Activated CD4-positive, alpha-beta T cell treated with anti-CD3 and anti-CD28 coated beads, Interleukin-2, amount 10 ng/mL, durations not matched to agents 7 days and 5 days (primary cell): ENCODE data around the gene APPBP2. TPM values are rescaled to one million over a fixed set of nuclear protein-coding genes. Genes with fewer than 3 reads are reported as not detected.
A peak's percentile ranks its signal among the peaks of the same experiment; 100 is the strongest.
"Not testable (repeated sequence)": the region's sequence is repeated elsewhere in the genome, so short reads cannot be mapped to it uniquely, and the experiment has no call there.

Source experiments
- CTCF ChIA-PET: fragments of 350-600 bp; sonication (Branson Sonifier 250); formaldehyde crosslinking; loops from one replicate; lab custom pipeline; 2021; ENCODE audit warnings: antibody characterized with exemption; lab: Charles Lee
- POLR2A ChIA-PET: fragments of 350-600 bp; sonication (Branson Sonifier 250); formaldehyde crosslinking; loops from one replicate; lab custom pipeline; 2021; ENCODE audit warnings: antibody characterized with exemption; lab: Charles Lee
- DNase-seq: peaks from one replicate; pipeline ENCODE4 v3.0.0-alpha.2; 2020
- H3K27ac Mint-ChIP-seq: one replicate; pipeline ENCODE4 v1.8.0; 2021; ENCODE audit warnings: mild to moderate bottlenecking, moderate library complexity, mixed read lengths
- H3K27me3 Mint-ChIP-seq: one replicate; pipeline ENCODE4 v1.8.0; 2021; ENCODE audit warnings: mixed read lengths
- H3K36me3 Mint-ChIP-seq: one replicate; pipeline ENCODE4 v1.8.0; 2021; ENCODE audit warnings: low read depth, mixed read lengths
- H3K4me1 Mint-ChIP-seq: one replicate; pipeline ENCODE4 v1.8.0; 2021; ENCODE audit warnings: mixed read lengths
- H3K4me3 Mint-ChIP-seq: one replicate; pipeline ENCODE4 v1.8.0; 2021; ENCODE audit warnings: mild to moderate bottlenecking, moderate library complexity, mixed read lengths
- H3K9me3 Mint-ChIP-seq: one replicate; pipeline ENCODE4 v1.8.0; 2021; ENCODE audit warnings: mixed read lengths
- total RNA-seq, 2 experiments: library from RNA; stranded (reverse); gene quantifications; one replicate each; pipeline ENCODE4 v1.2.3, GENCODE V29; 2021

The APPBP2 gene
- total RNA-seq, 2 experiments from 2014 or later = 25.6 to 29.4 TPM

DNA sequence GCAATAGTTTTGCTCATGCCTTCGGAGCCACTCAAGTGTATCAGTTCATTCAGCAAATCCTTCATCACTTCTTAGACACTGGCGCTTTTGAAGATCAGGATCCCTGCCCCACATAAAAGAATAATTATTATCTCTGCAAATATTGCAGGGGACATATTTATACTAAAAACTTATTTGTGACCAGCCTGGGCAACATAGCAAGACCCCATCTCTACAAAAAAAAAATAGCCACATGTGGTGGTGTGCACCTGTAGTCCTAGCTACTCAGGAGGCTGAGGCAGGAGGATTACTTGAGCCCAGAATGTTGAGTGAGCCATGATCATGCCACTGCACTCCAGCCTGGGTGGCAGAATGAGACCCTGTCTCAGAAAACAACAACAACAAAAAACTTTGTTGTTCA is 1.7 kb upstream of the APPBP2 start:
- no peak for DNase-seq
- Mint-ChIP-seq H3K27ac (no peak overlapping the region), H3K9me3 (no peaks in the 10 kb centered on the region), H3K27me3 (no peaks in the 10 kb centered on the region), H3K4me3 (peak overlapping the region; percentile 99), H3K4me1 (peaks cover 41% of the 10 kb centered on the region), H3K36me3 (peaks cover 15% of the 10 kb centered on the region)
- CTCF ChIA-PET = no interaction called here
- POLR2A ChIA-PET = no interaction called here

DNA sequence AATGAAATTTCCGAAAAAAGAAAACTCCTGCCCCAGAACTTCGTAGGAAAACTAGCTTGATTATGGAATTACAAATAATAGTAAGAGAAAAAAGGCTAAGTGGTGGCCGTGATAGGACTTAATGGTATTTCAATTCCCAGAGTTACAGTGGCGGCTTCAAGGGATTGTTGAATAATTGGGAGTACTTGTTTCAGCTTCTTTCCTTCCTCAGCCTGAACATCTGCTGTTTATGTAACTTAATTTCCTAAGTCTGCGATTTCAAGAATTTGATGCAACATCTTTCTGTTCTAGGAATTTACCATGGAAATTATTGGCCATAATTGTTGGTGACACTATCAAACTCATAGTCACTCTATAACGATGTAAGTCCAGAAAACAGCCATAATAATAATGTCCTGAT is 684 bp upstream of the APPBP2 start:
- CTCF ChIA-PET = no interaction called here
- DNase-seq = no peak
- H3K27me3 Mint-ChIP-seq = no peaks in the 10 kb centered on the region
- peaks cover 48% of the 10 kb centered on the region for H3K4me1 Mint-ChIP-seq
- POLR2A ChIA-PET = no interaction called here
- peak overlapping the region; percentile 98 for H3K27ac Mint-ChIP-seq
- peak overlapping the region; percentile 99 for H3K4me3 Mint-ChIP-seq
- peaks cover 15% of the 10 kb centered on the region for H3K36me3 Mint-ChIP-seq
- H3K9me3 Mint-ChIP-seq = no peaks in the 10 kb centered on the region

DNA sequence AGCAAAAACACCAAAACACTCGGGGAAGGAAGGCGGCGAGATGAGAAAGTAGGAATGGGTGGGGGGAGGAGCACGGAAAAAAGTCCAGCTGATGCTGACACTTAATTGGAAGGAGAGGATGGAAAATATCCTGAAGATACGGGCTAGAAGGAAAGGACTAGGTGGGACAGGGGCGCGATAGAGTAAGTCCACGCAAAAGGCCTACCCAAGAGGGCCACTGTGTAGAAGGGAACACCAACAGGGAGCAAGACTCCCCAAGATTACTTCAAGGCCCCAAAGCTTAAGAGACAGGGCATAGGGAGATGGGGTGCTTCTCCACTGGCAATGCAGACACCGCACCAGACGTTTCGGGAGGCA is 736 bp downstream of the APPBP2 start:
- H3K4me3 Mint-ChIP-seq = peak overlapping the region; percentile 99
- ChIA-PET POLR2A (no interaction called here), CTCF (interaction anchor here (0.6 to 0.7 kb wide), 2 partner anchors 155 to 197 kb away, joined by 3 read pairs; no protein-coding TSS in a partner anchor)
- DNase-seq = no peak
- peaks cover 46% of the 10 kb centered on the region for H3K4me1 Mint-ChIP-seq
- peaks cover 15% of the 10 kb centered on the region for H3K36me3 Mint-ChIP-seq
- no peaks in the 10 kb centered on the region for H3K9me3 Mint-ChIP-seq
- H3K27ac Mint-ChIP-seq = peak overlapping the region; percentile 98
- H3K27me3 Mint-ChIP-seq = no peaks in the 10 kb centered on the region

DNA sequence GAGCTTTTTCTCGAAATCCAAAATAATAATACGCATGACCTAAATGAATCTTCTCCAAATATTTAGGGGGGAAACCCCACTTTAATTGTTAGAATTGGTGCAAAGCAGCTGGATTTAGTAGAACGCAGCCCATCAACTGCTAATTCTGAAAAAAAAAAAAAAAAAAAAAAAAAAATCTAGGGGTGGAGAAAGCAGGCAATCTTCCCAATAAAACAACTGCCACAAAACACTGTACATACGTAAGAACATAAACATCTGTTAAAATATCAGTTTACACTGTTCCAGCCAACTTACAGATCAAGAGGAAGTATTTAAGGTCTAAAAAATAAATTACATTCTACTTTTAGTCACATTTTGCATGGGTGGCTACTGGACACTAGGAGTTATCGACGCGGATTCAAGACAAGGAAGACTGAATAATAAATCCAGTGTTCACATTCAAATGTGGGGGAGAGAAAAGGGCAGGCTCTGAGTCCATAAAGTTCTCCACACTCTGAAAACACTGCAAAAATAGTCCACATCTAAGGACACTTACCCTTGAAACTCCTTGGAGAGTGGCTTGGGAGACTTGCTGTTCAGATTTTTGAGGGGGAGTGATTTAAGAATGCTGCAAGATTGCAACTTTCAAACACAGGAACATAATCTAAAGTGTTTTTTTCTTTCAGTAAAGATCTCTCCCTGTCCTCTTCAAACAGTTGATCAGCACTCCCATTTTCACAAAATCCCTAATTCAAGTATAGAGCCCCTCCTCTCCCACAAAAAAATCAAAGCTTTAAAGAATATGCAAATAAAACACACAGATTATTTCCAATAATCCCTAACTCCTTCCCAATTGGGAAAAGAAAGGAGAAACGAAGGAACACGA is 1.3 kb downstream of the APPBP2 start:
- H3K4me3 Mint-ChIP-seq = peak overlapping the region; percentile 99
- peak overlapping the region; percentile 98 for H3K27ac Mint-ChIP-seq
- ChIA-PET CTCF (interaction anchor here (0.6 to 0.7 kb wide), 2 partner anchors 155 to 196 kb away, joined by 3 read pairs; no protein-coding TSS in a partner anchor), POLR2A (no interaction called here)
- H3K9me3 Mint-ChIP-seq = no peaks in the 10 kb centered on the region
- no peaks in the 10 kb centered on the region for H3K27me3 Mint-ChIP-seq
- DNase-seq = no peak
- H3K4me1 Mint-ChIP-seq = peaks cover 44% of the 10 kb centered on the region
- H3K36me3 Mint-ChIP-seq = peaks cover 15% of the 10 kb centered on the region

DNA sequence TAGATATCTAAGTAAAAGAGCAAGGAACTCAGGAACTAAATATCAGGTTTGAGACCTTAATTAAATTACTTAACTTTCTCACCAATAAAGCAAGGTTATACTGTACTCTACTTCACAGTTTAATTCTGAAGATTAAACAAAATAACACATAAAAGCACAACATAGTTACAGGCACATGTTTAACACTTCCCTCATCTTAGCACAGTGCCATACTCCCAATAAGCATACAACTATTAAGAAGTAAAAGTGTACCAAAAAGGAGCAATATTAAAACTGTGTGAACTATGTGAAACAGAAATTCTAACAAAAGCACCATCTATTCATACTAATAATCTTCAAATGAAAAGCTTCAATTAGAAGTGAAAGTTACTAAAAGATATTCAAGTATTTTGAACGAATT is 2.2 kb downstream of the APPBP2 start:
- CTCF ChIA-PET = no interaction called here
- no peak for DNase-seq
- POLR2A ChIA-PET = no interaction called here
- Mint-ChIP-seq H3K36me3 (peaks cover 17% of the 10 kb centered on the region), H3K9me3 (no peaks in the 10 kb centered on the region), H3K4me1 (peaks cover 44% of the 10 kb centered on the region), H3K27ac (no peak overlapping the region), H3K4me3 (peak overlapping the region; percentile 99), H3K27me3 (no peaks in the 10 kb centered on the region)

DNA sequence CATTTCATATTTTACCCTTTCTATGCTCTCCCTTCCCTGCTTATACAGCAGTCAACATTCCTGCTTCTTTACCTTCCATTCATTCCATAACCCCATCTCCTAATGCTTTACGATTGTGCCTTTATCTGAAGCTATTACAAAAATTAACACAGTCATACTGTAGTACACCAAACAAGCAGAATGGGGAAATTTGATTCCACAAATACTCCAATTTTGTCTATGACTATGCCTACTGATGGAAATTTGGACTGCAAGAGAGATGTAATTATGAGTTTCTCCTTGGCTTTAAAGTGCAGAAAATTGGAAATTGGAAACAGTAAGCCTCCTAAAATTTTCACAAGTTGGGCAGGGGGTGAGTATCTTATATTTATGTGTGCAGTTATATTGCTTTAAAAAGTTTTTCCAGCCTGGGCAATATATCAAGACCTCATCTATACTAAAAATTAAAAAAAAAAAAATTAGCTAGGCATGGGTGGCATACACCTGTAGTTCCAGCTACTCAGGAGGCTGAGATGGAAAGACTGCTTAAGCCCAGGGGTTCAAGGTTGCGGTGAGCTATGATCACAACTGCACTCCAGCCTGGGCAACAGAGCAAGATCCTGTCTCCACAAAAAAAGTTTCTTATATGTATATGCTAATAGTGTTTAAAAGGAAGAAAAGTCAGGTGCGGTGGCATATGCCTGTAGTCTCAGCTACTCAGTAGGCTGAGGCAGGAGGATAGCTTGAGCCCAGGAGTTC is 3.0 kb downstream of the APPBP2 start:
- DNase-seq = no peak
- H3K9me3 Mint-ChIP-seq = no peaks in the 10 kb centered on the region
- H3K4me1 Mint-ChIP-seq = peaks cover 45% of the 10 kb centered on the region
- peaks cover 20% of the 10 kb centered on the region for H3K36me3 Mint-ChIP-seq
- ChIA-PET POLR2A (no interaction called here), CTCF (no interaction called here)
- H3K4me3 Mint-ChIP-seq = no peak overlapping the region
- no peak overlapping the region for H3K27ac Mint-ChIP-seq
- no peaks in the 10 kb centered on the region for H3K27me3 Mint-ChIP-seq

DNA sequence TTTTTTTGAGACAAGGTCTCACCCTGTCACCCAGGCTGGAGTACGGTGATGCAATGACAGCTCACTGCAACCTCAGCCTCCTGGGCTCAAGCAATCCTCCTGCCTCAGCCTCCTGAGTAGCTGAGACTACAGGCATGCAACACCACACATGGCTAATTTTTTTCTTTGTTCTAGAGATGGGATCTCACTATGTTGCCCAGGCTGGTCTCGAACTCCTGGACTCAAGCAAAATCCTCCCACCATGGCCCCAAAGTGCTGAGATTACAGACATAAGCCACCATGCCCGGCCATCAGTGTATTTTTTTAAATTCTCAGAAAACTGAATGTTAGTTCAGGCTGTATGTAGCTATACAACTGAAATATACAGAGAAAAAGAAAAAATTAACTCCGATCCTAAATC is 6.2 kb downstream of the APPBP2 start:
- peaks cover 29% of the 10 kb centered on the region for H3K4me1 Mint-ChIP-seq

DNA sequence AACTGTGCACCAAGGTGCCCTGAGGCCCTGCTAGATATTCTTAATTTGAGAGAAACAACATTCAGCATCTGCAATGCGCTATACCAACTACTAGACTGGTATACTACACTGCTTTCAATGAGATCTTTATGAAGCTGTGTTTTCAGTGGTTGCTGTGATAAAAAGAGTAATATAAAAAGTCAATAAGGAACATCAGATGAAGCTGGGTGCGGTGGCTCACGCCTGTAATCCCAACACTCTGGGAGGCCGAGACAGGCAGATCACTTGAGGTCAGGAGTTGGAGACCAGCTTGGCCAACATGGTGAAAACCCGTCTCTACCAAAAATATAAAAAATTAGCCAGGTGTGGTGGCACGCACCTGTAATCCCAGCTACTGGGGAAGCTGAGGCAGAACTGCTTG is 10.4 kb downstream of the APPBP2 start:
- CTCF ChIA-PET = not testable (repeated sequence)

More for the DNA sequence above, 6.2 kb downstream of the APPBP2 start:
- no peak overlapping the region for H3K27ac Mint-ChIP-seq
- H3K9me3 Mint-ChIP-seq = no peaks in the 10 kb centered on the region
- DNase-seq = no peak
- ChIA-PET CTCF (no interaction called here), POLR2A (no interaction called here)
- no peak overlapping the region for H3K4me3 Mint-ChIP-seq
- no peaks in the 10 kb centered on the region for H3K27me3 Mint-ChIP-seq
- peaks cover 20% of the 10 kb centered on the region for H3K36me3 Mint-ChIP-seq

DNA sequence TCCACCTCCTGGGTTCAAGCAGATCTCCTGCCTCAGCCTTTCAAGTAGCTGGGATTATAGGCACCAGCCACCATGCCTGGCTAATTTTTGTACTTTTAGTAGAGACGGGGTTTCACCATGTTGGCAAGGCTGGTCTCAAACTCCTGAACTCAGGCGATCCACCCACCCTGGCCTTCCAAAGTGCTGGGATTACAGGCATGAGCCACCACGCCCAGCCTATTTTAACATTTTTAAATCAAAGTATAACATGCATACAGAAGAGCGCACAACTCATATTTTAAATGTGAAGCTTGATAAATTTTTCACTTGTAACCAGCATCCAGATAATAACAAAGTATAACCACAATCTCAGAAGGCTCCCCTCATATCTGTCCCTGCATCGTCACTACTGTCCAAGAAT is 10.8 kb downstream of the APPBP2 start:
- H3K27ac Mint-ChIP-seq, H3K4me3 Mint-ChIP-seq, H3K4me1 Mint-ChIP-seq, POLR2A ChIA-PET, H3K9me3 Mint-ChIP-seq, DNase-seq, H3K27me3 Mint-ChIP-seq: not testable (repeated sequence)
- H3K36me3 Mint-ChIP-seq = peaks cover 32% of the 10 kb centered on the region
- CTCF ChIA-PET = interaction anchor here (0.5 kb wide), 1 partner anchor 32 kb away, joined by 6 read pairs; no protein-coding TSS in a partner anchor

More for the DNA sequence above, 10.4 kb downstream of the APPBP2 start:
- POLR2A ChIA-PET, H3K27me3 Mint-ChIP-seq, DNase-seq, H3K4me1 Mint-ChIP-seq, H3K27ac Mint-ChIP-seq, H3K9me3 Mint-ChIP-seq, H3K4me3 Mint-ChIP-seq: not testable (repeated sequence)
- peaks cover 32% of the 10 kb centered on the region for H3K36me3 Mint-ChIP-seq

DNA sequence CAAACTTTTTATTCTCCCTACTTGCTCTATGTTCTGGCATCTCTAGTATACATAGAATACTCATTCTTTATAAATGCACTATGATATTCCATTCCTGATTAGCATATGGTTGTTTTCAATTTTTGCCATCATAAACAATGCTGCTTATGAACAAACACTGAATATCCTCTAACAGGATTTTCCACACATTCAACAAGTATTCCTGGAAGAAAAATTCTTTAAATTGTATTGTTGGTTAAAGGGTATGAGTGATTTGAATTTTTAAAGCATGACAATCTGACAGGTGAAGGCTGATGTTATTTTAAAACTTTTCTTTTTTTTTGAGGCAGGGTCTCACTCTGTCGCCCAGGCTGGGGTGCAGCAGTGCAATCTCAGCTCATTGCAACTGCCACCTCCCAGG is 11.5 kb downstream of the APPBP2 start:
- POLR2A ChIA-PET = no interaction called here
- Mint-ChIP-seq H3K36me3 (peaks cover 32% of the 10 kb centered on the region), H3K27ac (no peak overlapping the region), H3K4me3 (no peak overlapping the region), H3K9me3 (no peaks in the 10 kb centered on the region), H3K4me1 (peaks cover 8% of the 10 kb centered on the region), H3K27me3 (no peaks in the 10 kb centered on the region)
- no peak for DNase-seq
- CTCF ChIA-PET = interaction anchor here (0.5 to 0.6 kb wide), 2 partner anchors 33 to 1951 kb away, joined by 4 to 6 read pairs; no protein-coding TSS in a partner anchor

DNA sequence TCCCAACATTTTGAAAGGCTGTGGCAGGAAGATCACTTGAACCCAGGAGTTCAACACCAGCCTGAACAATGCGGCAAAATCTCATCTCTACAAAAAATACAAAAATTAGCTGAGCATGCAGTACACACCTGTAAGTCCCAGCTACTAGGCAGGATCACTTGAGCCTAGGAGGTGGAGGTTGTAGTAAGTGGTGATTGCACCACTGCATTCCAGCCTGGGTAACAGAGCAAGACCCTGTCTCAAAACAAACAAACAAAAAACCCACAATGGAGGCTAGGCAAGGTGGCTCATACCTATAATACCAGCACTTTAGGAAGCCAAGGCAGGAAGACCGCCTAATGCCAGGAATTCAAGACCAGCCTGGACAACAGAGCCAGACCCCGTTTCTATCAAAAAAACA is 12.0 kb downstream of the APPBP2 start:
- CTCF ChIA-PET = interaction anchor here (0.6 kb wide), 1 partner anchor 1951 kb away, joined by 4 read pairs; no protein-coding TSS in a partner anchor

DNA sequence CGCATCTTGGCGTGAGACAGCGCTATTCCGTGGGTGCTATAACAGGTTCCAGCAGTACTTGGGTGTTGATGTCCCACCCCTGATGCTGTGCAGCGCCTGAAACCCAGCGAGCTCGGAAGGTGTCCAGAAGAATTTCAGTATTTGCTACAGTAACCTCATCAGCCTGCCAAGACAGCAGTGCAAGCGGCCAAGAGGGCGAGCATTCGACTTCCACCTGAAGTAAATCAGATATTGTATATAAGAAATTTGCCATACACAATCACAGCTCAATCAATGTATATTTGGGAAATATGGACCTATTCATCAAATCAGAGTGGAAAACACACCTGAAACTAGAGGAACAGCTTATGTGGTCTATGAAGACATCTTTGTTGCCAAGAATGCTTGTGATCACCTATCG is 13.0 kb downstream of the APPBP2 start:
- Mint-ChIP-seq H3K36me3 (peaks cover 27% of the 10 kb centered on the region), H3K9me3 (no peaks in the 10 kb centered on the region), H3K4me3 (no peak overlapping the region), H3K27me3 (no peaks in the 10 kb centered on the region), H3K4me1 (peaks cover 12% of the 10 kb centered on the region), H3K27ac (no peak overlapping the region)
- DNase-seq = no peak
- ChIA-PET POLR2A (no interaction called here), CTCF (no interaction called here)

More for the DNA sequence above, 12.0 kb downstream of the APPBP2 start:
- Mint-ChIP-seq H3K4me3 (no peak overlapping the region), H3K9me3 (no peaks in the 10 kb centered on the region), H3K27me3 (no peaks in the 10 kb centered on the region), H3K4me1 (peaks cover 8% of the 10 kb centered on the region), H3K27ac (no peak overlapping the region), H3K36me3 (peaks cover 32% of the 10 kb centered on the region)
- DNase-seq = no peak
- POLR2A ChIA-PET = no interaction called here

DNA sequence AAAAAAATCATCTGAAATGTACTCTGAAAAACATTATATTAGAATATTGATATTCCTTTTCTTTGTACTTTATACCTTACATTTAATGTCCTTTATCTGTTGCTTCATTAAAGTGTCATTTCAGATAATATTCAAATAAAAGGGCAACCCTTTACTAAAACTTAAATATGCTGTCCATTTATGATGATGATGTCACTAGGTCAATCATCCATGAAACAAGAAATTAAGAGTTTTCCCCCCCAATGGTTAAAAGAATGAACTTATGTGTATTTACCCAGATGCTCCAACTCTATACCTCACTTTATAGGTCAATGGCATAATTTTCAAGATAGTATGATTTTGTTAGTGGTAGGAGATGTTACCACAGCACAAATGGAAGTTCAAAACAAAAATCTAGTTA is 15.3 kb downstream of the APPBP2 start:
- DNase-seq = no peak
- CTCF ChIA-PET = interaction anchor here (0.7 kb wide), 1 partner anchor 21 kb away, joined by 3 read pairs; no protein-coding TSS in a partner anchor
- Mint-ChIP-seq H3K27ac (no peak overlapping the region), H3K27me3 (no peaks in the 10 kb centered on the region), H3K4me1 (peaks cover 13% of the 10 kb centered on the region), H3K9me3 (no peaks in the 10 kb centered on the region), H3K4me3 (no peak overlapping the region), H3K36me3 (peaks cover 20% of the 10 kb centered on the region)
- POLR2A ChIA-PET = no interaction called here
